Esophagus muscularis mucosa (tissue), 4 donors: ENCODE data around the gene MED25. TPM values are rescaled to one million over a fixed set of nuclear protein-coding genes. Genes with fewer than 3 reads are reported as not detected.

Experiments
- DNase-seq: peaks from one replicate; pipeline ENCODE4 v3.0.0-alpha.2; 2017; ENCODE audit errors: extremely low spot score
- H3K27ac ChIP-seq, 4 donors: fragments of 200-600 bp; sonication (generic); replicated peaks in 1 of 4; 1 replicate in 3 of 4; 2 replicates in 1 of 4; pipeline ENCODE4 v1.5.1; 2016 to 2019; ENCODE audit warnings: mild to moderate bottlenecking in 1 of 4
- H3K27me3 ChIP-seq, 4 donors: fragments of 200-600 bp; sonication (generic); one replicate each; pipeline versions ENCODE4 v1.5.1 to v1.6.0; 2016 to 2019
- H3K36me3 ChIP-seq, 4 donors: fragments of 200-600 bp; sonication (generic); one replicate each; pipeline ENCODE4 v1.5.1; 2016 to 2019
- H3K4me1 ChIP-seq, 4 donors: fragments of 200-600 bp; sonication (generic); one replicate each; pipeline ENCODE4 v1.5.1; 2016 to 2019
- H3K4me3 ChIP-seq, 4 donors: fragments of 200-600 bp; sonication (generic); 1 replicate in 2 of 4; 2 replicates in 2 of 4; pipeline ENCODE4 v1.5.1; 2016 to 2019; ENCODE audit warnings: mild to moderate bottlenecking in 4 of 4, moderate library complexity in 1 of 4
- H3K9me3 ChIP-seq, 4 donors: fragments of 200-600 bp; sonication (generic); 1 replicate in 3 of 4; 2 replicates in 1 of 4; pipeline ENCODE4 v1.5.1; 2016 to 2019
- EP300 ChIP-seq: sonication (generic); formaldehyde crosslinking; IDR thresholded peaks from one replicate; pipeline ENCODE4 v1.6.1; 2017; ENCODE audit warnings: antibody characterized with exemption
- POLR2A ChIP-seq: fragments of 450-650 bp; IDR thresholded peaks from one replicate; pipeline ENCODE4 v1.6.1; 2017; ENCODE audit warnings: antibody characterized with exemption, moderate library complexity, mild to moderate bottlenecking, low read depth
- POLR2AphosphoS5 ChIP-seq, 2 donors: sonication (generic); formaldehyde crosslinking; IDR thresholded peaks; one replicate each; pipeline ENCODE4 v1.6.1; 2017; ENCODE audit warnings: antibody characterized with exemption in 2 of 2
- WGBS: methylation state at CpG from one replicate; pipeline ENCODE4 v1.1.5; 2018; 5-methylcytosine and 5-hydroxymethylcytosine counted together
- intact Hi-C: fragments of 100-400 bp; cut with DNase I; formaldehyde crosslinking; loops from one replicate; pipeline ENCODE4 v1.15.1; 2023
- total RNA-seq, 4 donors: library from RNA; depleted of rRNA; stranded (reverse); fragments of >200 nt; gene quantifications; one replicate each; pipeline versions ENCODE4 v1.1.0 to v1.2.1, GENCODE V29; 2016
- TF ChIP-seq, protein P1 (sequence below), 3 experiments: fragments of 200-600 bp in 2 of 3; fragments of 450-650 bp in 1 of 3; sonication (generic) in 2 of 3; IDR thresholded peaks; one replicate each; pipeline ENCODE4 v1.5.1; 2017 to 2019; ENCODE audit warnings: antibody characterized with exemption in 3 of 3, mild to moderate bottlenecking in 2 of 3, moderate library complexity in 1 of 3

Gene MED25
- total RNA-seq, 4 donors from 2014 or later: 22.5 to 36.0 (median 34.1) TPM

DNA sequence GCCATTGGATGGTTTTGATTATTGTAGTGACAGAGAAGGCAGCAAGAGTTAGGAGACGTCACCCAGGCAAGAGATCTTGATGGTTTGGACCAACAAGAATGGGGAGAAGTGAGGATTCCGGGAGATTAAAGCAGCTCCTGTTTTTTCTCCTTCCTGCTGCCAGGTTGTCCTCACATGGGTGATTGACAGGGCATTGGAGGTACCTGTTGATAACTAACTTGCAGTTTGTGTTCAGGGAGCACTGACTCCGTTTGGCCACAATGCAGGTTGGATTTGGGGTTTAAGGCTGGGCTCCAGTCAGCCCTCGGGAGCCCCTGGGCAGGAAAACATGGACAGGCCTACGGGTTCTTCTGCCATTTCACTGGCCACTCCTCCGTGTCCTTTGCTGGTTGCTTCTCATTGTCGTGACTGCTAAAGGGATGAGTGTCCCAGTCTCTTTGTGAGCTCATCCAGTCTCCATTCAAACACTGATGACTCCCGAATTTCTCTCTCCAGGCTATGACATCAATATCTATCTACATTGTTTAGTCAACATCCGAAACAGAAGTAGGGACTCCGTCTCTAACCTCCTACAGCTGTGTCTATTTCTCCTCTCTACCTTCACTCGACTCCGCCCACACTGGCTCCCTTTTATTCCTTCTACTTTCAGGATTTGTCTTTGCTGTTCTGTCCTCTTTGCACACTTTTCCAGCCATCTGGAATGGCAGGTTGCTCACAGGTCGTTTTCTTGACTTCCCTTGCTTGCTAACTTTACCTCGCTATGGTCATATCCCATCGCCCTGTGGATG is 31.5 kb downstream of the MED25 start:
- Histone ChIP-seq H3K4me1 (peaks cover 27 to 42% (median 36%) of the 10 kb centered on the region in 4 donors), H3K27me3 (no peaks in the 10 kb centered on the region), H3K4me3 (peak overlapping the region; percentile 84 to 97 (median 86)), H3K9me3 (no peaks in the 10 kb centered on the region), H3K27ac (peak overlapping the region; percentile 96 to 100 (median 98)), H3K36me3 (peaks cover 0 to 6% (median 5%) of the 10 kb centered on the region in 4 donors)
- WGBS: 89% methylated on average over 13 of the region's 15 CpGs
- intact Hi-C loops: loop anchor here (5.0 kb wide), 1 partner anchor 32 kb away; the partner anchor contains the start of gene MED25
- no peak for TF ChIP-seq POLR2AphosphoS5 (IDR thresholded peaks at IDR 0.05)
- no peak for TF ChIP-seq POLR2A
- TF ChIP-seq, protein P1, sequence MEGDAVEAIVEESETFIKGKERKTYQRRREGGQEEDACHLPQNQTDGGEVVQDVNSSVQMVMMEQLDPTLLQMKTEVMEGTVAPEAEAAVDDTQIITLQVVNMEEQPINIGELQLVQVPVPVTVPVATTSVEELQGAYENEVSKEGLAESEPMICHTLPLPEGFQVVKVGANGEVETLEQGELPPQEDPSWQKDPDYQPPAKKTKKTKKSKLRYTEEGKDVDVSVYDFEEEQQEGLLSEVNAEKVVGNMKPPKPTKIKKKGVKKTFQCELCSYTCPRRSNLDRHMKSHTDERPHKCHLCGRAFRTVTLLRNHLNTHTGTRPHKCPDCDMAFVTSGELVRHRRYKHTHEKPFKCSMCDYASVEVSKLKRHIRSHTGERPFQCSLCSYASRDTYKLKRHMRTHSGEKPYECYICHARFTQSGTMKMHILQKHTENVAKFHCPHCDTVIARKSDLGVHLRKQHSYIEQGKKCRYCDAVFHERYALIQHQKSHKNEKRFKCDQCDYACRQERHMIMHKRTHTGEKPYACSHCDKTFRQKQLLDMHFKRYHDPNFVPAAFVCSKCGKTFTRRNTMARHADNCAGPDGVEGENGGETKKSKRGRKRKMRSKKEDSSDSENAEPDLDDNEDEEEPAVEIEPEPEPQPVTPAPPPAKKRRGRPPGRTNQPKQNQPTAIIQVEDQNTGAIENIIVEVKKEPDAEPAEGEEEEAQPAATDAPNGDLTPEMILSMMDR (IDR thresholded peaks at IDR 0.05): no peak
- TF ChIP-seq EP300: no peak
- DNase-seq: no peak

- H3K4me3 ChIP-seq: peak overlapping the region; percentile 84 to 97 (median 86)
- peaks cover 27 to 44% (median 39%) of the 10 kb centered on the region in 4 donors for H3K4me1 ChIP-seq
- no peak for DNase-seq
- no peaks in the 10 kb centered on the region for H3K9me3 ChIP-seq
- TF ChIP-seq, protein P1 (IDR thresholded peaks at IDR 0.05): no peak
- TF ChIP-seq POLR2A: no peak
- TF ChIP-seq POLR2AphosphoS5 (IDR thresholded peaks at IDR 0.05): no peak
- TF ChIP-seq EP300: no peak
- 38% methylated on average over 12 of the region's 12 CpGs for WGBS
- H3K27ac ChIP-seq: peak overlapping the region; percentile 96 to 100 (median 98)
- intact Hi-C loops: loop anchor here (5.0 kb wide), 1 partner anchor 33 kb away; the partner anchor contains the start of gene MED25
- no peaks in the 10 kb centered on the region for H3K27me3 ChIP-seq
- peaks cover 4 to 11% (median 10%) of the 10 kb centered on the region in 4 donors for H3K36me3 ChIP-seq
These were observed 32.1 kb downstream of the MED25 start for GRCh38 chr19:49850221-49850486.

- 0% methylated on average over 25 of the region's 98 CpGs for WGBS
- Histone ChIP-seq H3K4me1 (peaks cover 27 to 44% (median 40%) of the 10 kb centered on the region in 4 donors), H3K9me3 (no peaks in the 10 kb centered on the region), H3K4me3 (peak within 1 kb of the TSS; percentile 84 to 97 (median 86)), H3K27me3 (no peaks in the 10 kb centered on the region), H3K36me3 (peaks cover 7 to 17% (median 16%) of the 10 kb centered on the region in 4 donors), H3K27ac (peak within 1 kb of the TSS; percentile 96 to 100 (median 98))
- DNase-seq: peak; percentile 97
- intact Hi-C loops: loop anchor here (5.0 kb wide), 1 partner anchor 33 kb away; the partner anchor contains the start of gene MED25
- TF ChIP-seq EP300 (no peak), POLR2A (peak; percentile 76), POLR2AphosphoS5 (IDR thresholded peaks at IDR 0.05) (peak; percentile 69 to 88)
- TF ChIP-seq, protein P1 (IDR thresholded peaks at IDR 0.05): no peak
These were observed 32.6 kb downstream of the MED25 start, which contains the start of gene PTOV1 for GRCh38 chr19:49850487-49851342. TSS of gene PTOV1 (plus strand) at chr19:49851159.

DNA sequence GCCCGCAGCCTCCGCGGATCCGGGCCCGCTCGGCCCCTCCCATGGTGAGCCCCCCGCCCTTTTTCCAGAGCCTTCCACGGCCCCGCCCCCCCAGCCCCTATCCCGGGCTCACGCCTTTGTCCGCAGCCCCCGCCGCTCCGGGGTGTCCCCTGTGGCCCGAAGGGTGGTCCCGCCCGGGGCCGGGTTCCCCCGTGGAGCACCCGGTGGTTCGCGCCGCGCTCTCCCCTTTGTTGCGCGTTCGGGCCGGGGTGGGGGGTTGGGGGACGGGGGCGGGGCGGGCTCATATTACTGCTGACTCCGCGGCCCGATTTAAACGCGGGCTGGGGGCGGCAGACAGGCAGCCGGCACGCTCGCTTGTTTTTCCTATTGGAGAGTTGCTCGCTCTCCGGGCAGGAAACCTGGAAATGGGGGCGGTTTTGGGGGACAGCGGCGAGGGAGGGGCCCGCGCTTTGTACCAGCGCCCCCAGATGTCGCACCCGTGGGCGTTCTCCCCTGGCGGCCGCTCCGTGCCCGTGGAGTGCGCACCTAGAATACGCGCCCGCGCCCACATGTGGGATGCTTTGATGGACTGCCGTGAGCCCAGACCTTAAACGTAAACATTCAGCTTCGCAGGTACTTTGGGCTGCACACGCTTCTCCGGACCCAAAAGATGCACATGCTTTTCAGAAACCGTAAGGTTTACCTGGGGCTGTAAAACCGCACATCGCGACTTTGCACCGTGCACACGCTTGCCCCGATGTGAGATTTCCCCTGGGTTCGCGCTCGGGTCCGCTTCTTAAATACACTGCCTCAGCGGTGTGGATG is 33.6 kb downstream of the MED25 start:
- no peaks in the 10 kb centered on the region for H3K9me3 ChIP-seq
- TF ChIP-seq, protein P1 (IDR thresholded peaks at IDR 0.05): no peak
- TF ChIP-seq POLR2AphosphoS5 (IDR thresholded peaks at IDR 0.05) (no peak), EP300 (no peak), POLR2A (no peak)
- intact Hi-C loops: loop anchor here (5.0 kb wide), 1 partner anchor 34 kb away; the partner anchor contains the start of gene MED25
- H3K36me3 ChIP-seq: peaks cover 7 to 26% (median 25%) of the 10 kb centered on the region in 4 donors
- WGBS: under 1% methylated on average over 28 of the region's 78 CpGs
- H3K27ac ChIP-seq: peak overlapping the region; percentile 96 to 100 (median 98)
- H3K4me1 ChIP-seq: peaks cover 27 to 44% (median 40%) of the 10 kb centered on the region in 4 donors
- H3K4me3 ChIP-seq: peak overlapping the region; percentile 84 to 97 (median 86)
- no peaks in the 10 kb centered on the region for H3K27me3 ChIP-seq
- no peak for DNase-seq
